ENCODE results near the gene GRXCR2. TPM values are rescaled to one million over a fixed set of nuclear protein-coding genes. Genes with fewer than 3 reads are reported as not detected.
"Not testable (repeated sequence)": the region's sequence is repeated elsewhere in the genome, so short reads cannot be mapped to it uniquely, and the experiment has no call there.

Gene GRXCR2
- total RNA-seq, 1 donor, result not detected

DNA sequence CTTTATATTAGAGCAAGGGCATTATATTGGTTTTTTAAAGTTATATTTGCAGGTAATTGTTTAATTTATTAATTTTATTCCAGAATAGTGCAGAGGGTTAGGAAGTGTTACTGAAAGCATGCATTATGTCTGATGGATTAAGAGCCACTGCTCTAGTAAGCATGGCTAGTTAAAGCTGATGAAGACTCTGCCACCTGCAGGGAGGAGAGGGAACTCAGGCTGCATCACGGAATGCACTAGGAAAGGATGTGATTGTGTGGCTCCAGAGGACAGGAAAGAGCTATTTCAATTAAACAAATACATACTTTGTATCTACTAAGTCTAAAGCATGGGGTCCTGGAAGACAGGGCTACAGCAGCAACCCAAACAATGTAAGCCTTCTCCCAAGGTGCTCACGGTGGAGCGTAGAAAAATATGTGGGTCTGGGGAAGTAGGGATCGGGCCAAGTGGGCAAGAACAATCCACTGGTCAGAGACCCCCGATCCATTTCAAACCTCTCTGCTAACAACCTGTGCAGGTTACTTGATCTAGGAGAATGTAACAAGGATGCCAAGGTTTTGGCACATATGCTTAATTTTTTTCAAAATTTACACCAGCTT lies 15.3 kb upstream of the GRXCR2 start:
- DNase-seq (ENCODE audit: low read depth in 2 of 3, low spot score in 2 of 3), result peak in 2 of 3 donors; percentile 34 to 66

DNA sequence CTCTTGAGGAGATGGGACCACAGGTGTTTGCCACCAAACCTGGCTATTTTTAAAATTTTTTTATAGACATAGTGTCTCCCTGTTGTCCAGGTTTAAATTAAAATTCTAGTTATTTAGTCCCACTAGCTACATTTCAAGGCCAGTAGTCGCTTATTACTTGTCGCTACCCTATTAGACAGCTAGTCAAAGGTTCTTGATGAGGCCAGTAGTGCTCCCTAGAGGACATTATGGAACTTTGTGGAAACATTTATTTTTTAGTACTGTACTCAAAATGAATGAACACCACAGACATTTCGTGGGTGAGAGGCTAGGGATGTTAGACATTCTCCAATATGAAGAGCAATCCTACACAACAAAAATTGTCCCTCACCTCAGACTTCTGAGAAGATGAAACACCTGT lies 14.4 kb upstream of the GRXCR2 start:
- peak in 2 of 3 donors; percentile 6 to 45 for DNase-seq (ENCODE audit: low read depth in 2 of 3, low spot score in 2 of 3)

DNA sequence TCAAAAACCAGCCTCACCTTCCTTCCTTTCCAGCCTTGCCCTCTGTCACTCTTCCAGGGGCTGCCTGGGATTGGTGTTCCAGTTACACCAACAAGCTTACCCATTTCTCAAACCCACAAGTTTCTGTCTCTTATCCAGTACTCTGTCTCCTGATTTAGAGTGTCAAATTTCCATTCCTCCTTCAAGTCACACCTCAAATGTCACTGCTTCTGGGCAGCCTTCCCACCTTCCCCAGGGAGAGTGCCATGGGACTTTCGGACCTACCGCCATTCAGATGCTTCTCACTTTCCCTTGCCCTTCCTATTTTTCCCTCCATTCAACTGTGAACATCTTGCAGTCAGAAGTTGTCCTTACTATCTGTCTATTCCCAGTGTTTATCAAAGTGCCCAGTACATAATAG lies 2.0 kb upstream of the GRXCR2 start:
- DNase-seq (ENCODE audit: low read depth in 2 of 3, low spot score in 2 of 3), result no peak

DNA sequence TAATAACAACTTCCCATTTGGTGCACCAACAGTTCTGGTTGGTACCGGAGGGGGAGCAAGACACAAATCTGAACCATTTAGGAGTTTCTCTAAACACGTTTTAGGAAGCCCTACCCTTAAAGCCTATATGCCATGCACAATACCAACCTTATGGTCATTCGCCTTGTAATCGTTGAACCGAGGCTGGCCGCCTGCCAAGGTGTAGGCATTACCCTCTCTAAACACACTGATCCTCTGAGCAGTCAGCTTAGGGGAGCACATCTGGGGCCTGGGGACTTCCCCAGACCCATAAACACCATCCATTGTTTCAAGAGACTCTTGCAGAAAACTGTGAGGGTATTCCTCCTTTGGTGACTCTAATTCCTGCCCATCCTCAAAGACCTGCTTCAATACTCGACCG lies 328 bp downstream of the GRXCR2 start:
- no peak for DNase-seq (ENCODE audit: low read depth in 2 of 3, low spot score in 2 of 3)

DNA sequence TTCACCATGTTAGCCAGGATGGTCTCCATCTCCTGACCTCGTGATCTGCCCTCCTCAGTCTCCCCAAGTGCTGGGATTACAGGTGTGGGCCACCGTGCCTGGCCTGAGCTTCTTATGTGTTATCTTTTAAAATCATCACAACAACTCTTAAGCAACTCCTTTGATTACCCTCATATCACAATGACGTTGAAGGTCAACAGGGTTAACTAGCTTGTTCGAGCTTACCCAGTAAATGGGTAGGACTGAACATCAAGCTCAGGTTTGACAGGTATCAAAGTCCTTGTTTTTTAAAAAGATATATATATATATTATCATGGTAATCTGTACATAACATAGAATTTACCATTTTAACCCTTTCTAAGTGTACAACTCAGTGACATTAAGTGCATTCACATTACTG lies 3.1 kb downstream of the GRXCR2 start:
- no peak for DNase-seq (ENCODE audit: low read depth in 2 of 3, low spot score in 2 of 3)

DNA sequence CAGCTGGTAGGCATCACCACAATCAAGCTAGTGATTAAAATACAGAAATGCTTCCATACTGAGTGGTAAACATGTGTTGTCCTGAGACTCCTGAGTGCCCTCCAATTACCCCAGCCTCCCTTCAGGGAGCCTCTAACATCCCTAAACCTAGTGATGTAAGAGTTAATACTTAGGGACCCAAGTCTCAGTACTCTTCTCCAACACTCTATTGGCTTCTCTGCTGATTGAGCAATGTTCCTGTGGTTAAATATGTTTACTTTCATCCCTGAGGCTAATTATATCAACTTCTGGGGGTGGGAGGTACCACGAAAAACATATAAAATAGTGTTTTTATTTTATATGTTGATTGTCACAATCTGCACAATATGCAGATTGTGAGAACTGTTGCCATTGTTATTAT lies 5.0 kb downstream of the GRXCR2 start:
- no peak for DNase-seq (ENCODE audit: low read depth in 2 of 3, low spot score in 2 of 3)

DNA sequence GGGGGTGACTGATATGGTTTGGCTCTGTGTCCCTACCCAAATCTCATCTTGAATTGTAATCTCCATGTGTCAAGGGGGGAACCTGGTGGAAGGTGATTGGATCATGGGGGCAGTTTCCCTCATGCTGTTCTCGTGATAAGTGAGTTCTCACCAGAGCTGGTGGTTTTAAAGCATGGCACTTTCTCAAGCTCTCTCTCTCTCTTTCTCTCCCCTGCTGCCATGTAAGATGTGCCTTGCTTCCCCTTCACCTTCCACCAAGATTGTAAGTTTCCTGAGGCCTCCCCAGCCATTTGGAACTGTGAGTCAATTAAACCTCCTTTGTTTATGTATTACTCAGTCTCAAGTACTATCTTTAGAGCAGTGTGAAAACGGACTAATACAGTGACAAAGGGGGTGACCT lies 8.4 kb downstream of the GRXCR2 start:
- DNase-seq (ENCODE audit: low read depth in 2 of 3, low spot score in 2 of 3), result not testable (repeated sequence)

DNA sequence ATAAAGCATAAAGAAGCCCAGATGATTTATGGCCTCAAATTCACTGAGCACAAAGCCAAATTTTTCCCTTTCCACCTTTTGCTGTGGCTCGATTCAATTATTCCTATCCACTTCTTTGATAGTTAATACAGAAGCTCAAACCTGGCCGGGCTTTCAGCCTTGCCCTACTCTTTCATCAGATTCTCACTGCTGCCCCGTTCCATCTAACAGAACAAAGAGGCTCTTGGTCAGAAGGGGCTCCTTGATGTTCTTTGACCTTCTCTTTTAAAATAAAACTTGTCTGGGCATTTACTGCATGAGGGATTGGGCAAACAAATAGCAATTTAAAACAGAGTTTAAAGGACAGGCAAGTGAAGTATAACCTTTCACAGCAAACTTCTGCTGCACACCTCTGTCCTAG lies 9.8 kb downstream of the GRXCR2 start:
- DNase-seq (ENCODE audit: low read depth in 2 of 3, low spot score in 2 of 3), result no peak

DNA sequence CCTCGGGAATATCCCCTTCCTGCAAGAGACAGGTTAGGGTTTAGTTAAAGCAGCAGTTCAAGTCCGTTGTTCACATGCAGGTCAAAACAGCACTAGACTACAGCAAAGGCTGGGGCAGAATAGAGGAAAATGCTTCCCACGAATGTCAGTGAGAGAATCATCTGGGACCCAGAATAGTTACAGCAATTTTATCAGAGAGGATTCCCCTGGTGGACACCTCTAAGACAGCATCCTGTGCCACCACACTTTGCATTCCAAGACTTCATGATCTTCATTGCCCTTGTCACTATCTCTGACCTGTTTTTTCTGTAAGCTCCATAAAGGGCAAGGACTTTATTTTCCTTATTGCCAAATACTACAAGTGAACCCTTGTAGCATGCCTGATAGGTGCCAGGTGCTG lies 12.9 kb downstream of the GRXCR2 start:
- DNase-seq (ENCODE audit: low read depth in 2 of 3, low spot score in 2 of 3), result no peak

DNA sequence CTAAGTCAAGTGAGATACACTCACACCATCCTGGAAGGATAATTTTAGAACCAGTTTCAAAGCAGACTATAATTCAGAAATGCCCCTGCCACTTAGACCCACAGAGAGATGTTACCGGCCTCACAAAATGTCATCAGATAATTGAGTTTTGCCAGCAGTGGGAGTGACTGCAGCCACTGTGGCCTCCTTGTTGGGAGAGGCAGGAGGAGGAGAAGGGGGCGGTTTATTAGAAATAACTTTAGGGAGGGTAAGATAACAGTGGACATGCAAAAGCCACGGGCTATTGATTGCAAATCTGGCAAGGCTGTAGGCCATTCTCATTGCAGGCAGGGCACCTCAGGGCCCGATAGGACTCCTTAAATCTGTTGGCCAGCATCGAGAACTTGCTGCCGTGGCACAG lies 13.4 kb downstream of the GRXCR2 start:
- no peak for DNase-seq (ENCODE audit: low read depth in 2 of 3, low spot score in 2 of 3)

DNA sequence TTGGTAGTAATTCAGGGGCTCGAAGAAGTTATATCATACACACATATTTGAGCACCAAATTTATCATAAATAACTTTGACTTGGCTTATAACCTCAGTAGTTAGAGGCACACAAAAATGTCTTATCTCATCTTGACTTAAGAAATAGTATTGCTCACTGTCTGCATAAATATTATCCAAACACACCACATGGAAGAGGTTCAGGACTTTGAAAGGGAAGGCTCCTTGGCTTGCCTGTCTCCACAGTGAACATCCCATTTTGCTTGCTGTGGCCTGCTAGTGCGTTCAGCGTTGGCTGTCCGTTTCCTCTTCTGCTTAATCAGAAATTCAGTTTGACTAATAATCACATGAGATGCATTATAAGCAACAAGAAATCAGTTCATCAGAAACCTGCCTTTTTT lies 13.9 kb downstream of the GRXCR2 start:
- no peak for DNase-seq (ENCODE audit: low read depth in 2 of 3, low spot score in 2 of 3)

DNA sequence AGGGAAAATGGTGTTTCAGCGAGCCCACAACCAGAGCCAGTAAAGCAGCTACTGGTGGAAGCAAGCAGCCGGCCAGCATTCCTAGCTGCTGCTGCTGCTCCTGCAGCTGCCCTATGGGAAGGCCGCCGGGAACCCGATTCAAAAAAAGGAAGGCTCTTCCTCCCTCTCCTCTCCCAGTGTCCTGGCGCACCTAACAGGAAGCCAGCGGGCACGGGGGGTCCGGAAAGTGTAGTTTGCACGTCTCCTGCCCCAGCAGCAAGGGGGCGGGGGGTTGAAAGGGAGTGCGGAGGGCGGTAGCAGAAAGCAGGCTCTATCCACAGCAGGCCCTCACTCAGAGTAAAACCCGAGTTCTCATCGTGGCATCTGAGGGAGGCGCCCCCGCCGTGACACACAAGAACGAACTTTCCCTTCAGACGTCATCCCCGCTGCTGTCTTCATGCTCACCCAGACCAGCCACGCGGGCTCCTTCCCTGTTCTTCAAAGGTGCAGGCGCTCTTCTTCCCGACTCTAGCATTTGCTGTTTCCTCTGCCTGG lies 16.5 kb downstream of the GRXCR2 start:
- DNase-seq (ENCODE audit: low read depth in 2 of 3, low spot score in 2 of 3), result peak in 2 of 3 donors; percentile 54 to 70

DNA sequence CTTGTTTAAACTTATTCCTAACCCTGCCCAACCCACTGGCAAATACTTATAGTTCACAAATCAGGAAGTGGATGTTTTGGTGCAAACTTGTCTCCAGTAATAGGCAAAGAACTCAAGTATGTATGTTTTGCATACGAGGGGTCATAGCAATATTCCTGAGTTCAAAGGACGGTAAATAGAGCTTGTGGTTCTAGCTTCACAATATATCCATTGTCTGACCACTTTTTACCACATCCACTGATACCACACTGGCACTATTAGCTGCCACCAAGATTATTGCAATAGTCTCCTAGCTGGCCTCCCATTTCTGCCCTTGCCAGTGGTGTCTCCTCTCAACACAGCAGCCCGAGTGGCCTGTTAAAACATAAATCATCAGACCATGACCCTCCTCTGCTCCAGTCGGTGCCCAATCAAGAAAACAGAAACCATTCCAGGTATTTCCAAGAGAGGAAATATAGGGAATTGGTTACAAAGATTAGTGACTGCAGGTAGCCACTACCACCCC lies 17.0 kb downstream of the GRXCR2 start:
- DNase-seq (ENCODE audit: low read depth in 2 of 3, low spot score in 2 of 3), result peak in 1 of 3 donors; percentile 7

DNA sequence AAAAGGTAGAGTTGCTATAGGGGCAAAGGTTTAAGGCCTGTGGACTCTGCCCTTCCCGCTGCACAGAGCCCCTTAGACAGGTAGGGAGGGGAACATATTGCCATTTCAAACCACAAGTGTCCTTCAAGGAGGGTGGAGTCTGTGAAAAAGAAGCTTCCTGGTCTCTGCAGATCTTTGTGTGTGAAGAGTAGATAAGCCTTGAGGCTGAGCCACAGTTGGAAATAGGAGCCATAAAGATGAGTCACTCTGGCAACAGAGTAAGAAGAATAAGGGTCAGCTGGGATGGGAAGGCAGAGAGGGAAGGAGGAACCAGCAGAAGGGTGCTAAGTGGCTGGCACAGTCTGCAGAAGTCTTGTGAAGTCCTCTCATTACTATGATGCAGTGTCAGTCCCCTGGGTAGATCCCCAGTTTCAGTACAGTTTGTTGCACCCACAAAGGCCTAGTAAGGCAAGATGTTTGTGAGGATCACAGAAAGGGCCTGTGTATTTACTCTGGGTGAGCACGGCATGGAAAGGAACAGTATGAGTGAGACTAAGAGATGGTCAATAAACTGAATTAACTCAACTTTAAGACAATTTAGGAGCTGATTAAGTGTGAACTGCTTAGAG lies 18.1 kb downstream of the GRXCR2 start:
- peak in 2 of 3 donors; percentile 85 to 89 for DNase-seq (ENCODE audit: low read depth in 2 of 3, low spot score in 2 of 3)

DNA sequence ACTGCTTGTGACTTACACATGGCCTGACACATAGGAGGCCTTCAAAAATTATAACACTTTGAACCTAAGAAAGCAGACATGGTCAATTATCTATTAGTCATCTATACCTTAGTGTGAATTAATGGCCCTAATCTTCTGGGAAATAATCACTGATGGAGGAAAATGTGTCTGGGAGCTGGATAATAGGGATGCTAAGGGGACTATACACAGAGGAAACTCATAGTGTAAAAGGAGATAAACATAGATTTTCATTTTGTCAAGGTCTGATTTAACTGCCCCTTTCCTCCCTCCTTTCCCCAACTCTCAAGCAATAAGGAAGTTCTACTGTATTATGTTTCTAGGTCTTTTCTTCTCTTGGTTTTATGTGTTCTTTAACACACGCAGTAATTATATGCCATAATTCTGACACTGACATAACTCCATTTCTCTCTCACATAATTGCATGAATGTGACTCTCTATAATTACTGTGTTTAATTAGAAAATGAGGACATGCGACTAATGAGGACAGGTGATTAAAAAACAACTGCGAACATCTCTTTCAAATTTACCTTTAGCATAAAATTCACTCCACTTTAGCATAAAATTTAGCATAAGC lies 18.9 kb downstream of the GRXCR2 start:
- no peak for DNase-seq (ENCODE audit: low read depth in 2 of 3, low spot score in 2 of 3)

DNA sequence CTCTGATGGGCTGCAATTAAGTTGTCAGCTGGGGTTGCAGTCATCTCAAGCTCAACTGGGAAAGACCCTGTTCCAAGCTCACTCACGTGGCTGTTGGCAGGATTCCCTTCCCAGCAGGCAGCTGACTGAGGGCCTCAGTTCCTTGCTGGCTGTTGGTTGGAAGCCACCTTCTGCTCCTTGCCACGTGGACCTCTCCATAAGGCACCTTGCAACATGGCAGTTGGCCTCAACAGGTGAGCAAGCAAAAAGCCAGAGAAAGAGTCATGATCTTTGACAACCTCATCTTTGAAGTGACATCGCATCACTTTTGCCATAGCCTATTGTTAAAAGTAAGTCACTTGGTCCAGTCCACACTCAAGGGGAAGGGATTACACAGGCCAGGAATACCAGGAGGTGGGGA lies 19.8 kb downstream of the GRXCR2 start:
- no peak for DNase-seq (ENCODE audit: low read depth in 2 of 3, low spot score in 2 of 3)

DNA sequence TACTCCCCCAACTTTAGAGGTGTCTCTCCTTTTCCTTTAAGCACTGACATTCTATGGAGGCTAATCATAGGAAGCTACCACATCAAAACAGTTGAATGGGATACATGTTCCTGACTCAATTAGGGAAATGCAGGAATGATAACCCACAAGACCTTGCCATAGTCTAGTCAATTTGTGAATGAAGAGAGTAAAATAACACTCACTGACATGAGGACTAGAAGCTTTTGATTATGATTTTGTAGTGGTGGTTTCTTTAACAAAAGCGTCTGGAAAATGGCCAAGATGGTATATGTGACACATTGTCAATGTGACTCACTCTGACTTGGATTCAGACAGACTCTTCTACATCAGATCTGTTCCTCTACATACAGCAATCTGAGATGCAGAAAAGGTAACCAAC lies 24.0 kb downstream of the GRXCR2 start:
- DNase-seq (ENCODE audit: low read depth in 2 of 3, low spot score in 2 of 3), result no peak

DNA sequence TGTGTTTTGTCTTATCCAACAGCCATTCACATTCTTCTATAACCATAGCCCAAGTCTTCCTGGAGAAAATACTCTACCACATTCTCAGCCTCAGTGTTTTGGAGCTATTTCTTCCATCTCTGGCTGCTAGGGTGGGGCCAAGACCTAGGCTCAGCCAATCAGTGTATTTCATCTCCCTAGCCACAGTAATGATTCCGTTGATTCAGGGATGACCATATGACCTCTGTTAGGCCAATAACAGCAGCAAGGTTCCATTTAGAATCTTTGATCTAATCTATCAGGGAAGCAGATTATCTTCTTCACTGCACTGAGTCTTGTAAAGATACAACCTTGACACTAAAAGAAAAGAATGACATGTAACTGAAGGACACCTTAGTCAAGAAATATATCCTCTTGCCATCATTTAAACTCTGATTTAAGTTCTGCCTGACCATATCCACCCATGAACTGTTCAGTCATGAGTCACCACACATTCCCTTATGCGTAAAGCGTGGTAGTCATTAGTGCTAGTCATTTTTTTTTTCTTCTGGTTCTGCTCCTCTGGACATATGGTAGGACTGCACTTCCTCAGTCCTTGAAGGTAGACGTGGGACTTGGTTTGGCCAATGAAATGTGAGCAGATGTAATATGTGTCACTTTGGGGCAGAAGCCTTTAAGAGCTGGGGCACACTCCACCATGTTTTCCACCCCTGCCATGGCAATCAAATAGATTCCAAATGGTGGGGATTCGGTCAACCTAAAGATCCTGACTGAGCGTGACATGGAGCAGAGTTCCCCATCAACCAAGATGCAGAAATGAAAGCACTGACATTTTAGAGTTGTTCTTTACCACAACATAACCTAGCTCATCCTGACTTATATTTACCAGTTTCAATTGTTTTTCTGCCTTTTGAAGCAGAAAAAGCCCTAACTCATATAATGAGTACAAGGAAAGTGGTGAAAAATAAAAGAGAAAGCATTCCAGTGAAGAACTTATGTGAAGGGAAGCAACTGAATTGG lies 25.0 kb downstream of the GRXCR2 start:
- DNase-seq (ENCODE audit: low read depth in 2 of 3, low spot score in 2 of 3), result no peak

DNA sequence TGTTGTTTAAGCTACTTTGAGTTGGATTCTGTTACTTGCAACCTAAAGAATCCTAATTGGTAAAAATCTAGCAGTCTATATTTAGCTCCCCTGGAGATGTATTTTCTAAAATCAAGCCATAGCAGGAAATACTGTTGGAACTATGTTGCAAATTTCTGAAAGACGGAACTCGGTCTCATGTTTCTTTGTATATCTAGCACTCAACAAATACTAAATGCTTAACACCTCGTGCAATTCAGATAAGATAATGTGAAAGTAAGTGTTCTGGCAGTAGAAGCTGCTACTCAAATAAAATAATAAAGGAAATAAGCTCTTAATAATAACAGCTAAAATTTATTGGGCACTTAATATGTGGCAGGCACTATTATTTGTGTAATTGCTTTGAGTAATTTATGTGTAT lies 26.7 kb downstream of the GRXCR2 start:
- no peak for DNase-seq (ENCODE audit: low read depth in 2 of 3, low spot score in 2 of 3)

DNA sequence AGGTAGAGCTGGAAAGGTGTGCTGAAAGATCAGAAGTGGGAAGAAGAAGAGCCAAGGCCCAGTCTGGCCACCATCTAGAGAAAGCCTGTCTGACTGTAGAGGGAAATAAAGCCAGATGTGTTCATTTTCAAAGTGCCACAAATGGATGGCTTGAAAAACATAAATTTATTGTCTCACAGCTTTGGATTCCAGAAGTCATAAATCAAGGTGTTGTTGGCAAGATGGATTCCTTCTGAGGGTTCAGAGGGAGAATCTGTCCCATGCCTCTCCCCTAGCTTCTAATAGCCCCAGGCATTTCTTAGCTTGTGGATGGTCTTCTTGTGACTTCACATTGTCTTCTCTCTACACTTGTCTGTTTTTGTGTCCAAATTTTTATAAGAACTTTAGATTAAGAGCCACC lies 31.5 kb downstream of the GRXCR2 start:
- no peak for DNase-seq (ENCODE audit: low read depth in 2 of 3, low spot score in 2 of 3)
